Measurements from ENCODE around the gene CHST4. TPM values are rescaled to one million over a fixed set of nuclear protein-coding genes. Genes with fewer than 3 reads are reported as not detected.

The CHST4 gene
- total RNA-seq, 1 donor from 2014 or later: not detected

GRCh38 chr16:71504901-71505300, 21.3 kb upstream of the CHST4 start:
- no peak overlapping the region for H3K4me3 ChIP-seq (ENCODE audit: low read depth, low read length)
- DNase-seq (ENCODE audit: low read depth): no peak
- no peaks in the 10 kb centered on the region for H3K36me3 ChIP-seq (ENCODE audit: control insufficient read depth, insufficient read depth, low read length)

GRCh38 chr16:71507061-71507460, 19.2 kb upstream of the CHST4 start:
- Histone ChIP-seq H3K36me3 (ENCODE audit: control insufficient read depth, insufficient read depth, low read length) (no peaks in the 10 kb centered on the region), H3K4me3 (ENCODE audit: low read depth, low read length) (no peak overlapping the region), H3K27me3 (ENCODE audit: control insufficient read depth, insufficient read depth, low read length) (no peaks in the 10 kb centered on the region)
- TF ChIP-seq CTCF (IDR thresholded peaks at IDR 0.05; ENCODE audit: insufficient read depth, low read length, poor library complexity, severe bottlenecking): no peak
- DNase-seq (ENCODE audit: low read depth): no peak

More at GRCh38 chr16:71504901-71505300, 21.3 kb upstream of the CHST4 start:
- no peaks in the 10 kb centered on the region for H3K27me3 ChIP-seq (ENCODE audit: control insufficient read depth, insufficient read depth, low read length)
- no peak for TF ChIP-seq CTCF (IDR thresholded peaks at IDR 0.05; ENCODE audit: insufficient read depth, low read length, poor library complexity, severe bottlenecking)

GRCh38 chr16:71513302-71513701, 12.9 kb upstream of the CHST4 start:
- no peak for DNase-seq (ENCODE audit: low read depth)
- H3K4me3 ChIP-seq (ENCODE audit: low read depth, low read length): no peak overlapping the region
- no peak for TF ChIP-seq CTCF (IDR thresholded peaks at IDR 0.05; ENCODE audit: insufficient read depth, low read length, poor library complexity, severe bottlenecking)
- H3K36me3 ChIP-seq (ENCODE audit: control insufficient read depth, insufficient read depth, low read length): no peaks in the 10 kb centered on the region
- H3K27me3 ChIP-seq (ENCODE audit: control insufficient read depth, insufficient read depth, low read length): no peaks in the 10 kb centered on the region

GRCh38 chr16:71514476-71514875, 11.8 kb upstream of the CHST4 start:
- H3K36me3 ChIP-seq (ENCODE audit: control insufficient read depth, insufficient read depth, low read length): no peaks in the 10 kb centered on the region
- no peak for DNase-seq (ENCODE audit: low read depth)
- no peaks in the 10 kb centered on the region for H3K27me3 ChIP-seq (ENCODE audit: control insufficient read depth, insufficient read depth, low read length)
- no peak overlapping the region for H3K4me3 ChIP-seq (ENCODE audit: low read depth, low read length)
- no peak for TF ChIP-seq CTCF (IDR thresholded peaks at IDR 0.05; ENCODE audit: insufficient read depth, low read length, poor library complexity, severe bottlenecking)

- no peak overlapping the region for H3K4me3 ChIP-seq (ENCODE audit: low read depth, low read length)
- no peaks in the 10 kb centered on the region for H3K36me3 ChIP-seq (ENCODE audit: control insufficient read depth, insufficient read depth, low read length)
- no peak for DNase-seq (ENCODE audit: low read depth)
- TF ChIP-seq CTCF (IDR thresholded peaks at IDR 0.05; ENCODE audit: insufficient read depth, low read length, poor library complexity, severe bottlenecking): no peak
- no peaks in the 10 kb centered on the region for H3K27me3 ChIP-seq (ENCODE audit: control insufficient read depth, insufficient read depth, low read length)
Observed at GRCh38 chr16:71515026-71515425, 11.2 kb upstream of the CHST4 start.

- no peak for TF ChIP-seq CTCF (IDR thresholded peaks at IDR 0.05; ENCODE audit: insufficient read depth, low read length, poor library complexity, severe bottlenecking)
- Histone ChIP-seq H3K36me3 (ENCODE audit: control insufficient read depth, insufficient read depth, low read length) (no peaks in the 10 kb centered on the region), H3K27me3 (ENCODE audit: control insufficient read depth, insufficient read depth, low read length) (no peaks in the 10 kb centered on the region), H3K4me3 (ENCODE audit: low read depth, low read length) (no peak overlapping the region)
- no peak for DNase-seq (ENCODE audit: low read depth)
Observed at GRCh38 chr16:71520550-71520949, 5.7 kb upstream of the CHST4 start.

Data from kidney epithelial cell (primary cell).